NT2/D1 (cell line): Measurements from ENCODE around the gene RBM46.

Experiments used
- DNase-seq: peaks from one replicate; pipeline ENCODE4 v3.0.0-alpha.2; 2011; ENCODE audit warnings: low read depth, low spot score
- H3K27me3 ChIP-seq: 2 replicates; pipeline ENCODE4 v1.6.0; 2011; ENCODE audit warnings: mild to moderate bottlenecking; ENCODE audit not compliant: insufficient read length, insufficient read depth
- H3K36me3 ChIP-seq: 2 replicates; pipeline ENCODE4 v1.6.1; 2011; ENCODE audit warnings: mild to moderate bottlenecking, low read length, mixed read lengths; ENCODE audit not compliant: insufficient read depth, insufficient read length
- H3K4me1 ChIP-seq: 2 replicates; pipeline ENCODE4 v1.5.1; 2011; ENCODE audit not compliant: insufficient read depth, insufficient read length
- H3K4me3 ChIP-seq: 2 replicates; pipeline ENCODE4 v1.5.1; 2011; ENCODE audit warnings: low read depth; ENCODE audit not compliant: insufficient read length
- H3K9ac ChIP-seq: 2 replicates; pipeline ENCODE4 v1.6.0; 2011; ENCODE audit warnings: low read depth; ENCODE audit not compliant: insufficient read length
- H3K9me3 ChIP-seq: 2 replicates; pipeline ENCODE4 v1.5.1; 2011; ENCODE audit warnings: mild to moderate bottlenecking, low read length; ENCODE audit not compliant: insufficient read depth
- SUZ12 ChIP-seq: IDR thresholded peaks from 2 replicates; pipeline ENCODE4 v1.6.1; 2011; ENCODE audit not compliant: insufficient read length, insufficient read depth; ENCODE audit errors: extremely low read depth
- YY1 ChIP-seq: IDR thresholded peaks from 2 replicates; pipeline ENCODE4 v1.6.1; 2011; ENCODE audit not compliant: insufficient read length, insufficient read depth
- ZNF274 ChIP-seq: IDR thresholded peaks from 2 replicates; pipeline ENCODE4 v1.6.1; 2011; ENCODE audit warnings: mild to moderate bottlenecking, low read depth, low read length

Gene RBM46

GRCh38 chr4:154741131-154741665 is 39.9 kb upstream of the RBM46 start:
- Histone ChIP-seq H3K27me3 (peaks cover 60% of the 10 kb centered on the region), H3K9ac (no peak overlapping the region)
- TF ChIP-seq YY1: no peak
- TF ChIP-seq ZNF274: no peak
- TF ChIP-seq SUZ12: no peak

GRCh38 chr4:154741922-154742850 is 38.9 kb upstream of the RBM46 start:
- H3K4me1 ChIP-seq: peaks cover 2% of the 10 kb centered on the region
- no peaks in the 10 kb centered on the region for H3K36me3 ChIP-seq
- TF ChIP-seq YY1 (no peak), ZNF274 (no peak), SUZ12 (no peak)
- no peaks in the 10 kb centered on the region for H3K9me3 ChIP-seq
- DNase-seq: peak; percentile 69
- H3K4me3 ChIP-seq: peak overlapping the region; percentile 28
- peaks cover 60% of the 10 kb centered on the region for H3K27me3 ChIP-seq
- peak overlapping the region; percentile 61 for H3K9ac ChIP-seq

More at GRCh38 chr4:154741131-154741665, 39.9 kb upstream of the RBM46 start:
- Histone ChIP-seq H3K4me1 (peaks cover 2% of the 10 kb centered on the region), H3K4me3 (peak overlapping the region; percentile 6), H3K36me3 (no peaks in the 10 kb centered on the region), H3K9me3 (no peaks in the 10 kb centered on the region)
- DNase-seq: no peak

DNA sequence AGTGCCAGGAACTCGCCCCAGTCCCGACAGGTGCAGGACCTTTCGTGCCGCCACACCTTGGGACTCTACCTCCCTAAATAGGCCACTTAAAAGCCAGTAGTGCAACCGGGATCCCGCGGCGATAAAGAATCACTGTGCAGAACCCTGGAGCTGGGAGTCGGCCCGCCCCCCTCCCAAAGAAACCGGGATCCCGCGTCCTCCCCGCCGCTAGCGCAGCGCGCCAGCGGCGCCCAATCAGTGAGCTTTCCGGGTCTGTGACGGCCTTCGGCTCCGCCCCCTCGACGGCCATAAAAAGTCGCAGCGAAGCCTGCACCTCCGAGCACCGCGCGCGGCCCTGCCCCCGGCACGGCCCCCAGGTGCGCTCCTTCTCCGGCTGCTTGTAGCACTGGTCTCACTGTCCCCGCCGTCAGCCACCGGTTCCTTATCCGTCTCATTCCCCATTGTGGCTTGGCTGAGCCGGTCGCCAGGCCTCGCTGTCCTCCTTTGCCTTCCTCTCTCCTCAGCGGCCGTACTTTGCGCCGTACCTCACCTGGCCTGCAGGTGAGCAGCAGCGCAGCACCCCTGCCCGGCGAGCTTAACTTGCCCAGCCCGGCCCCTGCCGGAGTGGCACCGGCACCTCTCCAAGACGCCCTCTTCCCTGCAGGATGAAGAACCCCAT is 37.3 kb upstream of the RBM46 start, which contains the start of gene LRAT:
Gene LRAT (plus strand): TSS at position 318 of the 658 bp plus-strand sequence. CDS start 327 bp downstream, at position 645.
- DNase-seq: peak; percentile 67
- peaks cover 60% of the 10 kb centered on the region for H3K27me3 ChIP-seq
- H3K36me3 ChIP-seq: no peaks in the 10 kb centered on the region
- TF ChIP-seq YY1 (no peak), ZNF274 (no peak), SUZ12 (no peak)
- H3K4me3 ChIP-seq: peak within 1 kb of the TSS; percentile 78
- peaks cover 2% of the 10 kb centered on the region for H3K4me1 ChIP-seq
- peak within 1 kb of the TSS; percentile 72 for H3K9ac ChIP-seq
- no peaks in the 10 kb centered on the region for H3K9me3 ChIP-seq

GRCh38 chr4:154744341-154744926 is 36.6 kb upstream of the RBM46 start:
- TF ChIP-seq YY1 (no peak), SUZ12 (no peak), ZNF274 (no peak)
- peaks cover 59% of the 10 kb centered on the region for H3K27me3 ChIP-seq
- H3K9ac ChIP-seq: peak overlapping the region; percentile 72
- H3K9me3 ChIP-seq: no peaks in the 10 kb centered on the region
- peaks cover 2% of the 10 kb centered on the region for H3K4me1 ChIP-seq
- peak overlapping the region; percentile 78 for H3K4me3 ChIP-seq
- DNase-seq: no peak
- no peaks in the 10 kb centered on the region for H3K36me3 ChIP-seq

DNA sequence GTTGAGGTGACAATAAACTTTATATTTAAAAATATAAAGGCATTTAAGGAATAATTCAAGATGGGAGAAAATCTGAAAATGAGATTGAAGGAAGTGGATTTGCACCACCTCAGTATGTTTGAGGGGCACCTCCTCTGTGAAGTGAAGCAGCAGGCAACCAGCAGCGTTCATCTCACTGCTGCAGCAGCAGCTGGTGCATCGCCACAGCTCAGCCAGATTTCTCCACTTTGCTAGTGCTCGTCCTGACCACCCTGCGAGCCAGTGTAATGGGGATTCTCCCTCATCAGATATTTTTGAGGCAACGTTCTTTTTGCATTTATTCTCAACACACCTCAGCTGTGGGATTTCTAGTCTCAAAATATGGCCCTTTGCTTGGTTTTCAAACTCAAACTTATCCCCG is 23.4 kb upstream of the RBM46 start:
- Histone ChIP-seq H3K4me1 (no peaks in the 10 kb centered on the region), H3K9ac (no peak overlapping the region), H3K27me3 (no peaks in the 10 kb centered on the region), H3K4me3 (no peak overlapping the region), H3K9me3 (no peaks in the 10 kb centered on the region), H3K36me3 (no peaks in the 10 kb centered on the region)
- TF ChIP-seq SUZ12: no peak
- no peak for TF ChIP-seq ZNF274
- no peak for TF ChIP-seq YY1
- no peak for DNase-seq

- DNase-seq: no peak
- Histone ChIP-seq H3K4me3 (no peak overlapping the region), H3K36me3 (no peaks in the 10 kb centered on the region), H3K9ac (no peak overlapping the region), H3K27me3 (no peaks in the 10 kb centered on the region), H3K9me3 (no peaks in the 10 kb centered on the region), H3K4me1 (no peaks in the 10 kb centered on the region)
- TF ChIP-seq YY1: no peak
- TF ChIP-seq ZNF274: no peak
- no peak for TF ChIP-seq SUZ12
Measured at GRCh38 chr4:154760895-154761294, 20.2 kb upstream of the RBM46 start.
